ENCODE measurements around the gene GSTA4.
"Not testable (repeated sequence)": the region's sequence is repeated elsewhere in the genome, so short reads cannot be mapped to it uniquely, and the experiment has no call there.

The GSTA4 gene

DNA sequence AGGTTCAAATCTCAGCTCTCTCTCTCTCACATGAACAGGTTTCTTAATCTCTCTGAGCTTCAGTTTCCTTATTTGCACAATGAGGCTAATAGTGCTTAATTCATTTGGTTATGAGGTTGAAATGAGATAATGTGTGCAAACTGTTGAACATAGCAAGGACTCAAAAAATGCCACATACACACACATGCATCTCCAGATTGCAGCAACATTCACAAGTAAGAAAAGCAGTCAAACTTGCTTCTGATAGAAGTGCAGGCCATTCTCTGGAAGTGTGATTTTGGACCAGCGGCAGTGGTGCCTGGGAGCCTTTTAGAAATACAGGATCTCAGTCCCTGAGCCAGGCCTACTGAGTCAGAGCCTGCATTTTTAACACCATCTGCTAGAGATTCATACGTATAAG lies 25.7 kb downstream of the GSTA4 start:
- DNase-seq, result no peak

GRCh38 chr6:52966101-52966500 lies 29.0 kb downstream of the GSTA4 start:
- no peak for DNase-seq

DNA sequence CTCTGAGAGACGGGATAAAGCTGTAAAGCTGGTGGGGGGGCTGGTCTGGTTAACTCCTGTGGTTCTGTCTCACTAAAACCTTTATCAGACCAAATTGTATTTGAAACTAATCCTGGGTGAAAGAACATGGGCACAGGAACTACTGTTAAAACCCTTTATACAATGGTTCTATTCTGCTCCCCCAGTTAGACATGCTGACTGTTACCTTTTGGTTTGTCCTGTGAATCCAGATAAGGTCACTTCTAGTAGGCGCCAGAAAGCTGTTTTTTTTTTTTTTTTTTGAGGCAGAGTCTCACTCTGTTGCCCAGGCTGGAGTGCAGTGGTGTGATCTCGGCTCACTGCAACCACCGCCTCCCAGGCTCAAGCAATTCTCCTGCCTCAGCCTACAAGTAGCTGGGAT lies 29.7 kb downstream of the GSTA4 start:
- DNase-seq, result no peak

GRCh38 chr6:52964318-52964717 lies 30.8 kb downstream of the GSTA4 start:
- DNase-seq, result no peak

GRCh38 chr6:52962701-52963100 lies 32.4 kb downstream of the GSTA4 start:
- DNase-seq, result no peak

DNA sequence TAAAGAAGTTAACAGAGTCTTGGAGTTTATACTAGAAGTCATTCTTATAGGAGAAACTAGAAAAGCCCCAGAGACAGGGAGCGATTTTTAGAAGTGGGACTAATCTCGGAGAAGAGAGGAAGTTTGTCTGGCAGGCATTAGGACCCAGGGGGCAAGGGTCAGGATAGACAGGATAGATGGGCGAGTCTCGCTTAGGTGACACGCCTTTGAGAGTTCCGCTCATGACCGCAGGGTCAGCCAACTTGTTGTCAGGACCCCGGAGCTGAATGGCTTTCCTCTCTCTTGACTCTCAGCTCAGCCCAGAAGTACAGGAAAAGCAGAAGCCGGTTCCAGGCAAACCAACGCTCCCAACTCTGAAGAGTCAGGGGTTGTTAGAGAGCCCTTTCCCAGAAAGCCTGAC lies 34.1 kb downstream of the GSTA4 start:
- DNase-seq, result not testable (repeated sequence)

DNA sequence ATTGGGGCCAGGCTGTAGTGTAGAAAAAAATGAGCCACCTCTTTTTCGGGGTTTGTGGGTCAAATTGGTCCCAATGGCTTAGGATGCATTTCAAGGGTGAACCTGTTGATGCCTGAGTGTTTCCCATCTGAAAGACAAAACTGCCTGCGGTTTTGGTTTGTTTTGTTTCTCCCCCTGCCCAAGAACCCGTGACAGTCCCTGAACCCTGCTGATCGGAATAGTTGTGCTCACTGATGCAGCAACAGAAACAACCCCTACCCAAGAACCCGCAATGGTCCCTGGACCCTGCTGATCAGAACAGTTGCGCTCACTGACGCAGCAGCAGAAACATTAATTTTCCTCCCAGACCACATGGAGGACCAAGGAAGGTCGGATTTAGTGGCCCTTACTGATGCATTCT lies 34.9 kb downstream of the GSTA4 start:
- not testable (repeated sequence) for DNase-seq

DNA sequence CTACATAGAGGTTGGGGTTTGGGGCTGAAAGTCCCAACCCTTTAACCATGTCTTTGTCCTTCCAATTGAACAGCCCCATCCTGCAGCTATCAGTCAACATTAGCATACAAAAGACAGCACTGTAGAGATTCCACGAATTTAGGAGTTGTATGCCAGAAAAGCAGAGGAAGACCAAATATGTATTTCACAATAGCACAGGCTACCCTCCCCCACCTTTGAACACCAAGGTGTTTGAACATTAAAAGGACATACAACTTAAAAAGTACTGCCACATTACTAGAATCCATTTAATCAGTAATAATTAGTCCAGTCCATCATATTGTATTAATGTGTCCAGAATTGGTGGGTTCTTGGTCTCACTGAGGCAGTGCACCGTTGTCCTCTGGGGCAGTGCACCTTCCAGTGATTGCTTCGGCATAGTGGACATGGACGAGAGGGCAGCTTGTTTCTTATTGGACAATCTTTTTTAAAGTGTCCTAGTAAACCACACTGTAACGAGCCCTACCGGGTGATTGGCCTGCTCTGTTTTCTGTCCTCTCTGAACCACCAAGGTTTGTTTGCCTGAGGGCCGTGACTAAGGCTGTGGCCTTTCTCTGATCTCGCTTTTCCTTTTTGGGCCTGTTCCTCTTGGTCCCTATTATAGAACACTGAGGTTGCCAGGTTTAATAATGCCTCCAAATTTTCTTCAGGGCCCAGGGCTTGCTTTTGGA lies 36.4 kb downstream of the GSTA4 start:
- no peak for DNase-seq

- no peak for DNase-seq
These were observed 39.2 kb downstream of the GSTA4 start for GRCh38 chr6:52955871-52956270.

GRCh38 chr6:52953911-52954839 lies 40.9 kb downstream of the GSTA4 start:
- DNase-seq, result no peak

- DNase-seq, result no peak
These were observed 48.8 kb downstream of the GSTA4 start for GRCh38 chr6:52946306-52946705.

- DNase-seq, result not testable (repeated sequence)
These were observed 52.3 kb downstream of the GSTA4 start for GRCh38 chr6:52942821-52943220.

DNA sequence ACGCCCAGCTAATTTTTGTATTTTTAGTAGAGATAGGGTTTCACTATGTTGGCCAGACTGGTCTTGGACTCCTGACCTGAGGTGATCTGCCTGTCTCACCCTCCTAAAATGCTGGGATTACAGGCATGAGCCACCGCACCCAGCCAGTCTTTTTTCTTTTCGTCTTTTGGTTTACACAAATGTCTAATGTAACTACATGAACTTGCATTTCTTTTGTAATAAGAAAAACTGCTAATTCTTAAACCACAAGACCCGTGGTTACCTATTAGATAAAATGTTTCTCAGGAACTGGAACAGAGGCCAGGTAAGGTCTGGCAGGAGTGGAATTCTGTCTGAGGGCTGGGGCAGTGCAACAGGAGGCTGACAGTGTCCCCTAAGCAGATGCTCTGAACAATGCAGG lies 52.9 kb downstream of the GSTA4 start:
- no peak for DNase-seq

DNA sequence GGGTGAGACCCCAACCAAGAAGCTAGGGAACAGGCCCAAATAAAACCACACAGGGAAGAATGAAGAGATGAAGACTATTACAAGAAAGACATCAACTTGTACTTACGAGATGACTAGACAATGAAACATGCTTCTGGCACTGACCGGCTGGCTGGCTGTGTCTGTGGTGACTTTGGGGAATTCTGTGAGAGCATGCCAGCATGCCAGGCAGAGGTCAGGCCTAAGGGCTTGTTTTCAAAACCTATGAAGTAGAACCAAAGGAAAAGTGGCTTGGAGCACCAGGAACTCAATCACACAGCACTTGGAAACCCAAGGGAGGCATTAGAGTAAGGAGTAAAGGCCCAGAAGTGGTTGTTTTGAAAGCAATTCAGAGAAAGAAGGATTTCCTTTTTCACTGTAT lies 57.2 kb downstream of the GSTA4 start:
- no peak for DNase-seq

DNA sequence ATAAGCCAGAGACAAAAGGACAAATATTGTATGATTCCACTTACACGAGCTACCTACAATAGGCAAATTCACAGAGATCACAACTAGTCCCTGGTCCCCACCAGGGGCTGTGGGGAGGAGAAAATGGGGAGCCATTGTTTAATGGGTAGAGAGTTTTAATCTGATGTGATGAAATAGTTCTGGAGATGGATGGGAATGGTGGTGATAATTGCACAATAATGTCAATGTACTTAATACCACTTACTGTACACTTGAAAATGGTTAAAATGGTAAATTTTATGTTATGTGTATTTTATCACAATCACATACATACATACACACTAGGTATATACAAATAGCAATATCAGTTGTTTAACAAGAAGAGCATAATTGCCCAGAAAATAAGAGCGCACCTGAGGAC lies 61.3 kb downstream of the GSTA4 start:
- no peak for DNase-seq

DNA sequence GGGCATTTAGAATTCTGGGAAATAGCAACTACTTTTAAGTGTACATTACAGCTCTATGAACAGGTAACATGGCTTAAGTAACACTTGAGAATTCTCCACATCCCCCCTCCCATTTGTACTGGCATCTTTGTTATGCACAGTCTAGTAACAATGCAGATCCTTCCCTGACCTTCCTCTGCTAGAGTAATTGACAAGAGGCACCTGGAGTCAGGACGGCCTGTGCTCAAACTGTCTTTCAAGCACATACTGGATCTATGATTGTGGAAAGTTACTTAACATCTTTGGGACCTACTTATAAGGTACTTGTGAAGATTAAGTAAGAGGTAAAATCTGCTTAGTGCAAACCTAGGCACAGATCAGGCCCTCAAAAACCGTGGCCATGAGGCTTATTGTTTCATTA lies 63.7 kb downstream of the GSTA4 start:
- no peak for DNase-seq

- no peak for DNase-seq
These were observed 65.5 kb downstream of the GSTA4 start for GRCh38 chr6:52929321-52930164.

Measured in NCI-H2171 (cell line).